SK-N-SH treated with all-trans-retinoic acid at 6 μM for 48 hours (cell line): Measurements from ENCODE around the gene ARAP3.

Experiments used
- ATAC-seq: fragments of 200-7000 bp; cut with Tn5 transposase; 3 replicates; pipeline ENCODE4 v1.9.1; 2020; ENCODE audit warnings: mild to moderate bottlenecking, moderate library complexity
- ARNTL ChIP-seq: fragments of 450-650 bp; formaldehyde crosslinking; IDR thresholded peaks from 2 replicates; pipeline ENCODE4 v1.5.0; 2020; ENCODE audit warnings: low read depth, mild to moderate bottlenecking, moderate library complexity, borderline replicate concordance
- BACH2 ChIP-seq: fragments of 250-450 bp; sonication (Bioruptor Pico); IDR thresholded peaks from 2 replicates; pipeline ENCODE4 v1.9.0; 2021; ENCODE audit warnings: mild to moderate bottlenecking, borderline replicate concordance
- ESRRG ChIP-seq: fragments of 250-450 bp; sonication (Bioruptor Pico); IDR thresholded peaks from 2 replicates; pipeline ENCODE4 v1.6.1; 2021; ENCODE audit warnings: mild to moderate bottlenecking
- GLIS3 ChIP-seq: fragments of 250-450 bp; sonication (Bioruptor Pico); IDR thresholded peaks from 2 replicates; pipeline ENCODE4 v1.5.0; 2020; ENCODE audit warnings: mild to moderate bottlenecking, moderate library complexity
- POU6F1 ChIP-seq: fragments of 250-450 bp; sonication (Bioruptor Pico); IDR thresholded peaks from 2 replicates; pipeline ENCODE4 v1.8.0; 2021; ENCODE audit warnings: low read depth, mild to moderate bottlenecking, moderate library complexity, borderline replicate concordance
- RARB ChIP-seq: fragments of 250-450 bp; sonication (Bioruptor Pico); IDR thresholded peaks from 2 replicates; pipeline ENCODE4 v1.8.0; 2021; ENCODE audit warnings: mild to moderate bottlenecking, moderate library complexity
- TOX ChIP-seq: fragments of 250-450 bp; sonication (Bioruptor Pico); IDR thresholded peaks from 2 replicates; pipeline ENCODE4 v1.8.0; 2021; ENCODE audit warnings: mild to moderate bottlenecking, moderate library complexity, borderline replicate concordance
- TSHZ2 ChIP-seq: fragments of 250-450 bp; sonication (Bioruptor Pico); IDR thresholded peaks from 2 replicates; pipeline ENCODE4 v1.5.0; 2020; ENCODE audit warnings: mild to moderate bottlenecking, moderate library complexity
- ZFP3 ChIP-seq: fragments of 250-450 bp; sonication (Bioruptor Pico); IDR thresholded peaks from 2 replicates; pipeline ENCODE4 v1.5.0; 2020; ENCODE audit warnings: mild to moderate bottlenecking, moderate library complexity
- ZFP30 ChIP-seq: fragments of 450-650 bp; formaldehyde crosslinking; IDR thresholded peaks from 2 replicates; pipeline ENCODE4 v1.5.0; 2022; ENCODE audit warnings: mild to moderate bottlenecking, moderate library complexity
- ZNF565 ChIP-seq: fragments of 450-650 bp; formaldehyde crosslinking; conservative IDR thresholded peaks from 2 replicates; pipeline ENCODE4 v1.5.0; 2020; ENCODE audit warnings: low read depth, mild to moderate bottlenecking, moderate library complexity
- ZNF70 ChIP-seq: fragments of 450-650 bp; formaldehyde crosslinking; IDR thresholded peaks from 2 replicates; pipeline ENCODE4 v1.5.0; 2020; ENCODE audit warnings: mild to moderate bottlenecking, moderate library complexity
- TF ChIP-seq, protein P1 (sequence below): fragments of 250-450 bp; sonication (Bioruptor Pico); IDR thresholded peaks from 2 replicates; pipeline ENCODE4 v1.8.0; 2020; ENCODE audit warnings: mild to moderate bottlenecking, moderate library complexity, borderline replicate concordance
- TF ChIP-seq, protein P2 (sequence below): fragments of 250-450 bp; sonication (Bioruptor Pico); IDR thresholded peaks from 2 replicates; pipeline ENCODE4 v1.5.1; 2021; ENCODE audit warnings: mild to moderate bottlenecking, moderate library complexity
- TF ChIP-seq, protein P3 (sequence below): fragments of 250-450 bp; sonication (Bioruptor Pico); IDR thresholded peaks from 2 replicates; pipeline ENCODE4 v1.5.1; 2020; ENCODE audit warnings: low read depth, mild to moderate bottlenecking, moderate library complexity

The ARAP3 gene

DNA sequence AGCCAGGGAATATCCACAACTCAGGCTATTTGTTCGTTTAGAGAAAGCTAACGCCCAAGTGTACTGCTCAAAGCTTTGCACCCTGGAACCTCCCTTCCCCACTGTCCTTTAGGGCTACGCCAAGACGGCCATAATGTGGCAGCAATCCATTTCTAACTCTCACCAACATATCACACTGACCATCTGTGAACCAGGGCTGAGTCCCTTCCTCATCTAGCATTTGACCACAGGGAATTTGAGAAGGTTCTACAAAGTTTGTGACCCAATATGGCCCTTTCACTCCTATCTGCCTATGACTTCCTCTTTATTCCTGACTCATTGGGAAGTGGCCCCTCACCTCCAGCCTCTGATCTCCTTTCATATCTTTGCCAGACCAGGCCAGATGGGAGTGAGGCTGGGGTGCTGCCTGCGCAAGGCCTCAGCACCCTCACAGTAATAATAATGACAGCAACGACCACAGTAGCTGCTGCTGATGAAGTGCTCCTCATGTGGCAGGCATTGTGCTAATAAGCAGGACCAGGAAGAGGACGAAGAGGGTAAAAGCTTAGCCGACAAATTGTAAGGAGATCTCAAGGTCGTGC lies 9.3 kb upstream of the ARAP3 start (continued):
- TF ChIP-seq, protein P1, sequence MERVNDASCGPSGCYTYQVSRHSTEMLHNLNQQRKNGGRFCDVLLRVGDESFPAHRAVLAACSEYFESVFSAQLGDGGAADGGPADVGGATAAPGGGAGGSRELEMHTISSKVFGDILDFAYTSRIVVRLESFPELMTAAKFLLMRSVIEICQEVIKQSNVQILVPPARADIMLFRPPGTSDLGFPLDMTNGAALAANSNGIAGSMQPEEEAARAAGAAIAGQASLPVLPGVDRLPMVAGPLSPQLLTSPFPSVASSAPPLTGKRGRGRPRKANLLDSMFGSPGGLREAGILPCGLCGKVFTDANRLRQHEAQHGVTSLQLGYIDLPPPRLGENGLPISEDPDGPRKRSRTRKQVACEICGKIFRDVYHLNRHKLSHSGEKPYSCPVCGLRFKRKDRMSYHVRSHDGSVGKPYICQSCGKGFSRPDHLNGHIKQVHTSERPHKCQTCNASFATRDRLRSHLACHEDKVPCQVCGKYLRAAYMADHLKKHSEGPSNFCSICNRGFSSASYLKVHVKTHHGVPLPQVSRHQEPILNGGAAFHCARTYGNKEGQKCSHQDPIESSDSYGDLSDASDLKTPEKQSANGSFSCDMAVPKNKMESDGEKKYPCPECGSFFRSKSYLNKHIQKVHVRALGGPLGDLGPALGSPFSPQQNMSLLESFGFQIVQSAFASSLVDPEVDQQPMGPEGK (CRISPR knock-in tag), result no peak
- no peak for TF ChIP-seq ZFP30
- TF ChIP-seq BACH2 (CRISPR knock-in tag), result no peak
- TF ChIP-seq, all 23 proteins: peak for 0

GRCh38 chr5:141686648-141687416 lies 4.8 kb upstream of the ARAP3 start:
- TF ChIP-seq TSHZ2 (CRISPR knock-in tag), result no peak
- no peak for TF ChIP-seq ZFP3 (CRISPR knock-in tag)
- no peak for TF ChIP-seq BACH2 (CRISPR knock-in tag)
- no peak for TF ChIP-seq ZNF565 (CRISPR knock-in tag)
- TF ChIP-seq POU6F1 (CRISPR knock-in tag), result no peak
- TF ChIP-seq, protein P2, sequence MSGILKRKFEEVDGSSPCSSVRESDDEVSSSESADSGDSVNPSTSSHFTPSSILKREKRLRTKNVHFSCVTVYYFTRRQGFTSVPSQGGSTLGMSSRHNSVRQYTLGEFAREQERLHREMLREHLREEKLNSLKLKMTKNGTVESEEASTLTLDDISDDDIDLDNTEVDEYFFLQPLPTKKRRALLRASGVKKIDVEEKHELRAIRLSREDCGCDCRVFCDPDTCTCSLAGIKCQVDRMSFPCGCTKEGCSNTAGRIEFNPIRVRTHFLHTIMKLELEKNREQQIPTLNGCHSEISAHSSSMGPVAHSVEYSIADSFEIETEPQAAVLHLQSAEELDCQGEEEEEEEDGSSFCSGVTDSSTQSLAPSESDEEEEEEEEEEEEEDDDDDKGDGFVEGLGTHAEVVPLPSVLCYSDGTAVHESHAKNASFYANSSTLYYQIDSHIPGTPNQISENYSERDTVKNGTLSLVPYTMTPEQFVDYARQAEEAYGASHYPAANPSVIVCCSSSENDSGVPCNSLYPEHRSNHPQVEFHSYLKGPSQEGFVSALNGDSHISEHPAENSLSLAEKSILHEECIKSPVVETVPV (CRISPR knock-in tag), result no peak
- no peak for TF ChIP-seq ZNF70 (CRISPR knock-in tag)
- TF ChIP-seq, protein P1 (CRISPR knock-in tag), result no peak
- TF ChIP-seq RARB (CRISPR knock-in tag), result no peak
- TF ChIP-seq, protein P3, sequence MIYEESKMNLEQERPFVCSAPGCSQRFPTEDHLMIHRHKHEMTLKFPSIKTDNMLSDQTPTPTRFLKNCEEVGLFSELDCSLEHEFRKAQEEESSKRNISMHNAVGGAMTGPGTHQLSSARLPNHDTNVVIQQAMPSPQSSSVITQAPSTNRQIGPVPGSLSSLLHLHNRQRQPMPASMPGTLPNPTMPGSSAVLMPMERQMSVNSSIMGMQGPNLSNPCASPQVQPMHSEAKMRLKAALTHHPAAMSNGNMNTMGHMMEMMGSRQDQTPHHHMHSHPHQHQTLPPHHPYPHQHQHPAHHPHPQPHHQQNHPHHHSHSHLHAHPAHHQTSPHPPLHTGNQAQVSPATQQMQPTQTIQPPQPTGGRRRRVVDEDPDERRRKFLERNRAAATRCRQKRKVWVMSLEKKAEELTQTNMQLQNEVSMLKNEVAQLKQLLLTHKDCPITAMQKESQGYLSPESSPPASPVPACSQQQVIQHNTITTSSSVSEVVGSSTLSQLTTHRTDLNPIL (CRISPR knock-in tag), result no peak
- TF ChIP-seq TOX (CRISPR knock-in tag), result no peak
- TF ChIP-seq ZFP30, result no peak
- ATAC-seq, result no peak

GRCh38 chr5:141685591-141685990 lies 3.6 kb upstream of the ARAP3 start:
- TF ChIP-seq ESRRG (CRISPR knock-in tag) (no peak), GLIS3 (CRISPR knock-in tag) (no peak), TOX (CRISPR knock-in tag) (no peak), TSHZ2 (CRISPR knock-in tag) (no peak), RARB (CRISPR knock-in tag) (no peak), ARNTL (CRISPR knock-in tag) (no peak)
- TF ChIP-seq, all 23 proteins: peak for 0
- no peak for ATAC-seq
